Spleen (tissue), 7 donors: ENCODE measurements around the gene CLTA.

Experiments used
- POLR2A ChIP-seq, 3 donors: fragments of 450-650 bp; IDR thresholded peaks; one replicate each; pipeline ENCODE4 v1.5.1; 2017; ENCODE audit warnings: antibody characterized with exemption in 3 of 3, mild to moderate bottlenecking in 1 of 3
- POLR2AphosphoS5 ChIP-seq, 3 donors: sonication (generic); formaldehyde crosslinking; IDR thresholded peaks; one replicate each; pipeline ENCODE4 v1.5.1; 2017; ENCODE audit warnings: antibody characterized with exemption in 3 of 3
- TF ChIP-seq, protein P1 (sequence below), 11 experiments: fragments of 200-600 bp in 7 of 11; fragments of 450-650 bp in 4 of 11; sonication (generic) in 4 of 11; IDR thresholded peaks in 8 of 11; conservative IDR thresholded peaks in 3 of 11; 1 replicate in 7 of 11; 2 replicates in 4 of 11; pipeline versions ENCODE4 v1.4.0 to v1.8.0; 2016 to 2021; ENCODE audit warnings: antibody characterized with exemption in 11 of 11, inconsistent platforms in 4 of 11, mild to moderate bottlenecking in 1 of 11
- donor health status: DM: no; HTN: no; CAD: no; lungs with moderate emphysema.
- donor health status: DM: no; HTN: no; CAD: no.
- donor health status: DM: no; HTN: no; CAD: no.

DNA sequence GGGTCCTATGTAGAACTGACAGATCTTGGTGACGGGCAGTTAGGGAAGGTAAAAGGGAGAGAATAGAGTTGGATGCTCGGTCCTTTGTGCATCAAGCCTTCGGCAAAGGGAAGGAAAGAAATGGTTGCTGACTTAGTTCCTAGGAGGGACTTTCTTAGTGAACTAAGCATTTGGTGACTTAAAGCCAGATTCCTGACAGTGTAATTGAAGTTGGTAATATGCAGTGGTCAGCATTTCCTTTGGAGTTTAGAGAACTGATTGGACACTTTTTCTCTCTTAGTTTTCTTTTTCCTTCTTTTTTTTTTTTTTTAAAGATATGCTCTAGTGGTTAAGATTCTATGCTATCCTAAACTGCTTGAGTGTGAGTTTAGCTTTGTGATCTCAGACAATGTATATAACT, 2.3 kb downstream of the CLTA start:
- TF ChIP-seq, protein P1, sequence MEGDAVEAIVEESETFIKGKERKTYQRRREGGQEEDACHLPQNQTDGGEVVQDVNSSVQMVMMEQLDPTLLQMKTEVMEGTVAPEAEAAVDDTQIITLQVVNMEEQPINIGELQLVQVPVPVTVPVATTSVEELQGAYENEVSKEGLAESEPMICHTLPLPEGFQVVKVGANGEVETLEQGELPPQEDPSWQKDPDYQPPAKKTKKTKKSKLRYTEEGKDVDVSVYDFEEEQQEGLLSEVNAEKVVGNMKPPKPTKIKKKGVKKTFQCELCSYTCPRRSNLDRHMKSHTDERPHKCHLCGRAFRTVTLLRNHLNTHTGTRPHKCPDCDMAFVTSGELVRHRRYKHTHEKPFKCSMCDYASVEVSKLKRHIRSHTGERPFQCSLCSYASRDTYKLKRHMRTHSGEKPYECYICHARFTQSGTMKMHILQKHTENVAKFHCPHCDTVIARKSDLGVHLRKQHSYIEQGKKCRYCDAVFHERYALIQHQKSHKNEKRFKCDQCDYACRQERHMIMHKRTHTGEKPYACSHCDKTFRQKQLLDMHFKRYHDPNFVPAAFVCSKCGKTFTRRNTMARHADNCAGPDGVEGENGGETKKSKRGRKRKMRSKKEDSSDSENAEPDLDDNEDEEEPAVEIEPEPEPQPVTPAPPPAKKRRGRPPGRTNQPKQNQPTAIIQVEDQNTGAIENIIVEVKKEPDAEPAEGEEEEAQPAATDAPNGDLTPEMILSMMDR (IDR thresholded peaks at IDR 0.05 in 8 of 11, conservative IDR thresholded peaks at IDR 0.05 in 3 of 11): no peak
- TF ChIP-seq POLR2A (IDR thresholded peaks at IDR 0.05) (no peak), POLR2AphosphoS5 (IDR thresholded peaks at IDR 0.05) (no peak)
